Aorta (tissue), 5 donors: ENCODE measurements around the gene GTPBP3. TPM values are rescaled to one million over a fixed set of nuclear protein-coding genes. Genes with fewer than 3 reads are reported as not detected.

Experiments used
- ATAC-seq: fragments of 200-7000 bp; cut with Tn5 transposase; one replicate; pipeline ENCODE4 v1.9.1; 2022; ENCODE audit warnings: moderate library complexity; ENCODE audit not compliant: low FRiP score
- DNase-seq, 2 donors: peaks; one replicate each; pipeline ENCODE4 v3.0.0-alpha.2; 2020
- H3K27ac ChIP-seq, 2 donors: one replicate each; pipeline ENCODE4 v1.5.1; 2013; ENCODE audit warnings: low read length in 2 of 2, mild to moderate bottlenecking in 2 of 2, moderate library complexity in 2 of 2, control low read depth in 1 of 2, inconsistent platforms in 1 of 2, low read depth in 1 of 2
- H3K27me3 ChIP-seq, 2 donors: one replicate each; pipeline ENCODE4 v1.6.1; 2013; ENCODE audit warnings: control low read depth in 1 of 2, low read length in 1 of 2, mild to moderate bottlenecking in 1 of 2, moderate library complexity in 1 of 2; ENCODE audit not compliant: insufficient read depth in 2 of 2, control insufficient read depth in 1 of 2
- H3K36me3 ChIP-seq, 2 donors: one replicate each; pipeline ENCODE4 v1.6.1; 2013; ENCODE audit warnings: control low read depth in 1 of 2, low read length in 1 of 2, mild to moderate bottlenecking in 1 of 2; ENCODE audit not compliant: insufficient read depth in 2 of 2, control insufficient read depth in 1 of 2
- H3K4me1 ChIP-seq, 2 donors: one replicate each; pipeline ENCODE4 v1.6.1; 2013; ENCODE audit warnings: low read length in 2 of 2, control low read depth in 1 of 2, mild to moderate bottlenecking in 1 of 2, moderate library complexity in 1 of 2; ENCODE audit not compliant: insufficient read depth in 2 of 2, control insufficient read depth in 1 of 2
- H3K4me3 ChIP-seq, 2 donors: one replicate each; pipeline ENCODE4 v1.5.1; 2013; ENCODE audit warnings: low read length in 2 of 2, control low read depth in 1 of 2, mild to moderate bottlenecking in 1 of 2
- H3K9me3 ChIP-seq: one replicate; pipeline ENCODE4 v1.6.1; 2013; ENCODE audit warnings: mild to moderate bottlenecking, low read length; ENCODE audit not compliant: control insufficient read depth
- WGBS, 2 donors: extraction: QIAGEN DNeasy Blood & Tissue Kit; methylation state at CpG; one replicate each; pipeline ENCODE4 v1.1.7; 2013; 5-methylcytosine and 5-hydroxymethylcytosine counted together
- intact Hi-C, 2 donors: fragments of 100-400 bp; cut with DNase I; formaldehyde crosslinking; loops; one replicate each; pipeline versions ENCODE4 v1.14.2 to v1.15.0; 2022
- polyA plus RNA-seq, 2 donors: library from polyadenylated mRNA; stranded (reverse); fragments of 200-250 nt; gene quantifications; one replicate each; pipeline ENCODE4 v1.2.3, GENCODE V29; 2013
- total RNA-seq, 2 donors: library from RNA; stranded (reverse); fragmentation: NEBNext Ultra II Directional; extraction: Animal tissue kit (Norgen Biotek cat#: 25700); gene quantifications; one replicate each; pipeline ENCODE4 v1.2.1, GENCODE V29; 2021
- donor health status: healthy with polysubstance abuse.
- donor health status: Bipolar disorder and iron deficiency.
- donor health status: DM: no; HTN: no; CAD: no.
- donor health status: DM: no; HTN: no; CAD: no.
- donor health status: DM: yes; HTN: yes; CAD: no.

Gene GTPBP3
- total and polyA plus RNA-seq, 4 donors, result 3.4 to 32.2 (median 22.2) TPM

DNA sequence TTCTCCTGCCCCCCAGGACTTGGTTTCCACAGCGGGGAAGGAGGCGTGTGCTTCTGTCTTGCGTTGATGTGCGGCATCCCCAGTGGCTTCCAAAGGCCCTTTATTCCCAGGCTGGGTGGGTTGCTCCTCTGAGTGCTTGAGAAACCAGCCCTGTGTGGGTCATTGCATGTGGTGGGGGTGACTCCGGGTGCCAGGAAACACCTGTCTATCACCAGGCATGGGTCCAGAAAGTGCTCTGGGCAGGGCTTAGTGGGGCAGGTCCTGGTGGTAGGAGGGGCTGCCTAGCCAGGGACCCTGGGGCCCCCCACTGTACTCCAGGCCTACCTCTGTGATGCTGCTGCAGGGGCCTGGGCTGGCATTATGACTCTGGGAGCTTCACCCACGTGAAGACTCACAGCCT lies 18.4 kb upstream of the GTPBP3 start:
- intact Hi-C loops, result no loop called here
- H3K4me1 ChIP-seq, result no peaks in the 10 kb centered on the region
- DNase-seq (no peak), ATAC-seq (no peak)
- 71 to 81% methylated on average over 6 of the region's 6 CpGs for WGBS, 2 donors
- peaks cover 0 to 4% of the 10 kb centered on the region in 2 donors for H3K36me3 ChIP-seq
- H3K27ac ChIP-seq, result no peak overlapping the region
- no peaks in the 10 kb centered on the region for H3K27me3 ChIP-seq
- H3K9me3 ChIP-seq, result no peaks in the 10 kb centered on the region
- no peak overlapping the region for H3K4me3 ChIP-seq

GRCh38 chr19:17319473-17320238 lies 17.7 kb upstream of the GTPBP3 start:
- no peaks in the 10 kb centered on the region for H3K9me3 ChIP-seq
- no peaks in the 10 kb centered on the region for H3K4me1 ChIP-seq
- H3K36me3 ChIP-seq, result peaks cover 0 to under 1% of the 10 kb centered on the region in 2 donors
- H3K27me3 ChIP-seq, result no peaks in the 10 kb centered on the region
- no peak for DNase-seq
- intact Hi-C loops, result no loop called here
- WGBS, 2 donors, result 88 to 91% methylated on average over 40 of the region's 40 CpGs
- H3K4me3 ChIP-seq, result no peak overlapping the region
- H3K27ac ChIP-seq, result no peak overlapping the region
- no peak for ATAC-seq

- no peak for ATAC-seq
- no peaks in the 10 kb centered on the region for H3K36me3 ChIP-seq
- DNase-seq, result no peak
- intact Hi-C loops, result no loop called here
- H3K4me1 ChIP-seq, result no peaks in the 10 kb centered on the region
- H3K27me3 ChIP-seq, result no peaks in the 10 kb centered on the region
- no peaks in the 10 kb centered on the region for H3K9me3 ChIP-seq
- H3K4me3 ChIP-seq, result no peak overlapping the region
- WGBS, 2 donors, result 88 to 90% methylated on average over 11 of the region's 11 CpGs
- H3K27ac ChIP-seq, result no peak overlapping the region
Measured at GRCh38 chr19:17320435-17320834, 16.9 kb upstream of the GTPBP3 start.

DNA sequence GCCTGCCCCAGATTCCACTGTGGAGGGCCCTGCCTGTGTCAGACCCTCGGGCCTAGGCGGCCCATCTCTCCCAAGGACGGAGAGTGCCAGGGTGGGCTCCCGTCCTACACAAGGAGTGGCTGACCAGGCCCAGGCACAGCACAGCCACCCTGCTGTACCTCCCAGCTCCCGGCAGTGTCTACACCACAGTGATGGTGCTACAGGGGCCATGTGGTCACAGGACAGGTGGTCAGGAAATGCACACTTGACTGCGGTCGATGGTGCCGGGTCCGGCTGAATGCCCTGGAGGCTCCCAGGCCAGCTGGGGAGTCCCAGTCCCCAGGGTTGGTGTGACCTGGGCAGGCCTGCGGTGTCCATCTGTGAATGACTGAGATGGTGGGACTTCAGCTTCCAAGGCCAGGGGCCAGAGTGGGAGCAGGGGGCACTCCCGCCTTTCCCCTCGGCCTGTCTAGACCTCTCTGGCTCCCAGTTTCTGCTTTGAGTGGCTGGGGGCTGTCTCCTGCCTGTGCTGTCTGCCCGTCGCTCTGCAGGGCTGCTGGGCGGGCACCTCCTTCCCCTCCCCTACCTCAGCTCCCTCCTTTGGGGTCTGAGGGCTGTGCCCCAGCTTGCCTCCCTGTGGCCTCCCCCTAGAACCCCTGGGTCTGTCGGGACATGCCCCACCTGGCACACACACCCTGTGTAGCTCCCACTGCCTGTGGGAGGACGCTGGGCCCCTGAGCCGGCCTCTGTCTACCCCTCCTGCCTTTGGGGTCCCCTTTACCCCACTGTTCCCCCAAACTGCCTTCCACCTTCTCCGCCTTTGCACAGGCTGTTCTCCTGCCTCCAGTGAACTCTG lies 15.5 kb upstream of the GTPBP3 start:
- H3K4me3 ChIP-seq, result no peak overlapping the region
- ATAC-seq, result no peak
- no peaks in the 10 kb centered on the region for H3K4me1 ChIP-seq
- no peak overlapping the region for H3K27ac ChIP-seq
- no peaks in the 10 kb centered on the region for H3K27me3 ChIP-seq
- H3K9me3 ChIP-seq, result no peaks in the 10 kb centered on the region
- DNase-seq, result no peak
- 89 to 90% methylated on average over 19 of the region's 19 CpGs for WGBS, 2 donors
- intact Hi-C loops, result no loop called here
- no peaks in the 10 kb centered on the region for H3K36me3 ChIP-seq

- H3K27ac ChIP-seq, result no peak overlapping the region
- H3K27me3 ChIP-seq, result no peaks in the 10 kb centered on the region
- intact Hi-C loops, result no loop called here
- H3K36me3 ChIP-seq, result no peaks in the 10 kb centered on the region
- 36 to 45% methylated on average over 10 of the region's 10 CpGs for WGBS, 2 donors
- H3K9me3 ChIP-seq, result no peaks in the 10 kb centered on the region
- peak; percentile 30 for ATAC-seq
- no peaks in the 10 kb centered on the region for H3K4me1 ChIP-seq
- no peak for DNase-seq
- no peak overlapping the region for H3K4me3 ChIP-seq
Measured at GRCh38 chr19:17322854-17323253, 14.5 kb upstream of the GTPBP3 start.

- DNase-seq, result no peak
Measured at GRCh38 chr19:17323300-17323963, 13.9 kb upstream of the GTPBP3 start.

DNA sequence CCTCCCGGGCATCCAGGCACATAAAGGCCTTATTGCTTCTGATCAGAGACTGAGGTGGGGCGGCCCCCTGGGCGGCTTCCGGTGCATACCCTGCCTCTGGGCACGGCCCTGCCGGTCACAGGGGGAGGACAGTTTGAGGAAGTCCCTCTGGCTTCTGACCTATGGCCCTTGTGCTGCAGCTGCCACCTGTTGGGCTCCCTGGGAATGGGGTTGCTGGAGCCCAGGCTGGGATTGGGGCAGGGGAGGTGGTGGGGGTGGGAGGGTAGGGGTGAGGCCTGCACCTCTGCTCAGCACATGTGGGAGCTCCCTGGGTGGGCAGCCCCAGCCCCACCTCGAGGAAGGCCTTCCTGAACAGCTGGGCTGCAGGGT lies 13.4 kb upstream of the GTPBP3 start:
- no peaks in the 10 kb centered on the region for H3K36me3 ChIP-seq
- H3K27me3 ChIP-seq, result no peaks in the 10 kb centered on the region
- ATAC-seq (no peak), DNase-seq (no peak)
- intact Hi-C loops, result no loop called here
- no peaks in the 10 kb centered on the region for H3K9me3 ChIP-seq
- H3K4me3 ChIP-seq, result no peak overlapping the region
- no peaks in the 10 kb centered on the region for H3K4me1 ChIP-seq
- 37 to 42% methylated on average over 7 of the region's 7 CpGs for WGBS, 2 donors
- H3K27ac ChIP-seq, result no peak overlapping the region

More at GRCh38 chr19:17323300-17323963, 13.9 kb upstream of the GTPBP3 start:
- WGBS, 2 donors, result 15 to 20% methylated on average over 39 to 56 of the region's 56 CpGs
- H3K36me3 ChIP-seq, result no peaks in the 10 kb centered on the region
- H3K9me3 ChIP-seq, result no peaks in the 10 kb centered on the region
- H3K27me3 ChIP-seq, result no peaks in the 10 kb centered on the region
- H3K27ac ChIP-seq, result no peak overlapping the region
- no peak for ATAC-seq
- intact Hi-C loops, result no loop called here
- H3K4me1 ChIP-seq, result no peaks in the 10 kb centered on the region
- H3K4me3 ChIP-seq, result no peak overlapping the region

DNA sequence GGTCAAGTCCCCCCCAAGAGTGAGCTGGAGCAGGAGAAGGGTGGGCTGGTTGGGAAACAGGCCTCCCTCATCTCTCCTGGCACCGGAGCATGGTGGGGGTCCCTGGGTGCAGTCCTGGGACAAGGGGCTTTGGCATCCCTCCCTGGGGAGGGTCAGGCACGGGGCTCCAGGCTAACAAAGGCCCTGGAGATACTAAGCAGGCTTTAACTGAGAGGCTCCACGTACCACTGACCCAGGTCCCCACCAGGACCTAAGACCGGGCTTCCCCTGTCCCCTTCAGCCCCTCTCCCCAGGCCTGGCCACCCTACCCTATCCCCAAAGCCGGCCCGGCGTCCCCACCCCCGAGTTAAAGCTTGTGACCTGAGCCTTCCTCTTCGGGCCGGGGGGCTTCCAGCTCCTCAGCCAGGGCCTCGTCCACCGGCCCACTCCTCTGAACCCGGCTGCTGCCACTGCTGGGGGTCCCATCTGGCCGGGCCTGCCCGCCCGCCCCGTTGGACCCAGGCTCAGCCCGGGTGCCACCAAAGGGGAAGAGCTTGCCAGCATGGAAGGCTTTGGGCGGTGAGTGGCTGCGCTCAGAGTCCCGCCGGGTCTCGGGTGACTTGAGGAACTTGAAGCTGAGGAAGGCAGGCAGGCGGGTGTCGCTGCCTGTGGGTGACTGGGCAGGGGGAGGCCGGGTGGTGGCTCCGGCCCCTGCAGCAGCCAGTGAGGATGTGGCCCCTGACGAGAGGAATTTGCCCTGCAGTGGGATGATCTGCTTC lies 12.8 kb upstream of the GTPBP3 start:
- ATAC-seq (no peak), DNase-seq (no peak)
- H3K36me3 ChIP-seq, result no peaks in the 10 kb centered on the region
- intact Hi-C loops, result no loop called here
- no peak overlapping the region for H3K4me3 ChIP-seq
- no peaks in the 10 kb centered on the region for H3K9me3 ChIP-seq
- no peak overlapping the region for H3K27ac ChIP-seq
- no peaks in the 10 kb centered on the region for H3K27me3 ChIP-seq
- no peaks in the 10 kb centered on the region for H3K4me1 ChIP-seq
- WGBS, 2 donors, result 87 to 91% methylated on average over 22 to 28 of the region's 28 CpGs
